Epithelial cell of proximal tubule (primary cell): Measurements from ENCODE around the gene EXD3. TPM values are rescaled to one million over a fixed set of nuclear protein-coding genes. Genes with fewer than 3 reads are reported as not detected.

Source experiments
- DNase-seq: peaks from one replicate; pipeline ENCODE4 v3.0.0-alpha.2; 2011; ENCODE audit warnings: low read depth
- H3K4me3 ChIP-seq: 2 replicates; pipeline ENCODE4 v1.5.1; 2011; ENCODE audit warnings: low read depth, mild to moderate bottlenecking, low read length
- CTCF ChIP-seq: conservative IDR thresholded peaks from 2 replicates; pipeline ENCODE4 v1.5.1; 2012; ENCODE audit warnings: low read depth, mild to moderate bottlenecking, low read length
- total RNA-seq: library from RNA; depleted of rRNA; stranded (reverse); fragments of >200 nt; gene quantifications from 2 replicates; pipeline ENCODE4 v1.2.3, GENCODE V29; 2015

EXD3 gene
- total RNA-seq, 1 donor from 2014 or later, result 29.2 TPM

GRCh38 chr9:137448602-137448962 lies 25.6 kb upstream of the EXD3 start:
- no peak for DNase-seq
- TF ChIP-seq CTCF, result no peak

GRCh38 chr9:137447722-137448601 lies 25.0 kb upstream of the EXD3 start:
- no peak overlapping the region for H3K4me3 ChIP-seq
- DNase-seq, result no peak
- TF ChIP-seq CTCF, result no peak

More at GRCh38 chr9:137448602-137448962, 25.6 kb upstream of the EXD3 start:
- no peak overlapping the region for H3K4me3 ChIP-seq

GRCh38 chr9:137446851-137447471 lies 24.0 kb upstream of the EXD3 start:
- no peak overlapping the region for H3K4me3 ChIP-seq
- DNase-seq, result no peak
- no peak for TF ChIP-seq CTCF

DNA sequence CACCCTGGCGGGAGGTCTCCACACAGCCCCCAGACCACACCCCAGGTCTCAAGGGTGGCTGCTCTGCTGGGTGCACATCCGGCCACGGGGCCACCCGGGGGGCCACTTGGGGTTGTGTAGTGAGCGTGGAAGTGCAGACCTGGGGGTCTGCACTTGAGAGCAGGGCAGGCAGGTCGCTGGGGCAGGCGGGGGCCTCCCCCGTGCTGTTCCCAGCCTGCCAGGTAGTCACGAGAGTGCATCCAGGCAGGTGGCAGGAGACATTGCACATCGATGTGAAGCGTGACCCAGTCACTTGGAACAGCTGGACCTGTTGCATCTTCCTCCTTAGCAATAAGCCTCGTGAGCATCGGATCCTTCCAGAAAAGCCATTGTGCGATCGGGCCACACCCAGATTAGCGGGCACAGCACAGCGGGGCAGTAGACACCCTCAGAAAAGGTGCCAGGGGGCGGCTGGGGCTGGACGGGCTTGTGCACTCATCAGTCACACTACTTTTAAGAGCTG lies 23.0 kb upstream of the EXD3 start:
- no peak for DNase-seq
- no peak for TF ChIP-seq CTCF
- H3K4me3 ChIP-seq, result no peak overlapping the region

GRCh38 chr9:137445275-137445807 lies 22.4 kb upstream of the EXD3 start:
- peak; percentile 20 for DNase-seq
- no peak overlapping the region for H3K4me3 ChIP-seq
- TF ChIP-seq CTCF, result peak; percentile 83

- no peak for TF ChIP-seq CTCF
- no peak for DNase-seq
- H3K4me3 ChIP-seq, result no peak overlapping the region
Measured at GRCh38 chr9:137444106-137444790, 21.3 kb upstream of the EXD3 start.
